ENCODE results near the gene APOA5. TPM values are rescaled to one million over a fixed set of nuclear protein-coding genes. Genes with fewer than 3 reads are reported as not detected.

APOA5 gene
- total and polyA plus RNA-seq, 2 of the 13 experiments (the other 11 are each of a cell fraction or from before 2014, with no cell fraction given), result 44.0 to 49.1 TPM

DNA sequence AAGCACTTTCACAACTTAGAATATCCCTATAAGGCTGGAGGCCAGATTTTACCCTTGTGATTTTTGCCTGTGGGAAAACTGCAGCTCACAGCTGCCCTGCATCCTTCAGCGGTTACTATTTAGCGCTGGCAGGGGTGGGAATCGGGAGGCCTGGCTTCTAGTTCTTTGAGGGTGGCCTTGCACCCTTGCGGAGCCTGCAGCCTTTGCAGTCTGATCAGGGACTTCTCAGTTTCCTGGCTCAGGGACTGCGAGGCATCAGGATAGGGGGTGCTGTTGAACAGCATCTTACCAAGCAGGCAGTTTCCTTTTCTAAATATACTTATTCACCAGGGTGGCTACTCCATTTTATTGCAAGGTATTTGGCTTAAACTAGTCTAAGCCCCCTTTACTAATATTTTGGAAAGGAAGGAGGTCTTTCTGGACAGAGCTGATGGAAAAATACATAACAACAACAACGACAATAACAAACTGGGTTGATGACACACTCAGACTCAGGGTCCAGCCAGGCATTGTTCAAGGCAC lies 48.6 kb upstream of the APOA5 start (continued):
- TF ChIP-seq SUZ12 (IDR thresholded peaks at IDR 0.05; ENCODE audit: low read depth, low read length) (no peak), ZKSCAN8 (CRISPR knock-in tag; IDR thresholded peaks at IDR 0.05; ENCODE audit: borderline replicate concordance) (no peak), HDAC1 (CRISPR knock-in tag; IDR thresholded peaks at IDR 0.05) (no peak), NR2C2 (CRISPR knock-in tag; IDR thresholded peaks at IDR 0.05; ENCODE audit: borderline replicate concordance) (0 out of 2 replicates have a peak, but pooled peaks have one; percentile 23), ZNF776 (CRISPR knock-in tag; IDR thresholded peaks at IDR 0.05) (no peak), SIX4 (CRISPR knock-in tag; IDR thresholded peaks at IDR 0.05) (no peak), ZNF557 (CRISPR knock-in tag; IDR thresholded peaks at IDR 0.05) (no peak), KDM2A (CRISPR knock-in tag; IDR thresholded peaks at IDR 0.05; ENCODE audit: borderline replicate concordance, low read depth) (peak; percentile 8; the same call in 1 of the 2 replicates), CEBPG (CRISPR knock-in tag; IDR thresholded peaks at IDR 0.05) (no peak), ZNF816 (CRISPR knock-in tag; IDR thresholded peaks at IDR 0.05; ENCODE audit: borderline replicate concordance) (peak; percentile 79; the same call in 1 of the 2 replicates), JUND (CRISPR knock-in tag; IDR thresholded peaks at IDR 0.05) (no peak), RAD51 (IDR thresholded peaks at IDR 0.05; ENCODE audit: borderline replicate concordance) (no peak), ZNF788 (CRISPR knock-in tag; IDR thresholded peaks at IDR 0.05; ENCODE audit: borderline replicate concordance) (no peak), ZBTB7B (CRISPR knock-in tag; IDR thresholded peaks at IDR 0.05) (no peak), HOXA3 (CRISPR knock-in tag; IDR thresholded peaks at IDR 0.05) (no peak), ZSCAN9 (CRISPR knock-in tag; IDR thresholded peaks at IDR 0.05; ENCODE audit: borderline replicate concordance) (no peak), MIER3 (CRISPR knock-in tag; IDR thresholded peaks at IDR 0.05; ENCODE audit: borderline replicate concordance) (no peak), SOX5 (CRISPR knock-in tag; IDR thresholded peaks at IDR 0.05; ENCODE audit: borderline replicate concordance) (peak; percentile 2; the same call in 1 of the 2 replicates), EZH2 (conservative IDR thresholded peaks at IDR 0.05; ENCODE audit: low read depth, low read length) (no peak)
- TF ChIP-seq, protein P1, sequence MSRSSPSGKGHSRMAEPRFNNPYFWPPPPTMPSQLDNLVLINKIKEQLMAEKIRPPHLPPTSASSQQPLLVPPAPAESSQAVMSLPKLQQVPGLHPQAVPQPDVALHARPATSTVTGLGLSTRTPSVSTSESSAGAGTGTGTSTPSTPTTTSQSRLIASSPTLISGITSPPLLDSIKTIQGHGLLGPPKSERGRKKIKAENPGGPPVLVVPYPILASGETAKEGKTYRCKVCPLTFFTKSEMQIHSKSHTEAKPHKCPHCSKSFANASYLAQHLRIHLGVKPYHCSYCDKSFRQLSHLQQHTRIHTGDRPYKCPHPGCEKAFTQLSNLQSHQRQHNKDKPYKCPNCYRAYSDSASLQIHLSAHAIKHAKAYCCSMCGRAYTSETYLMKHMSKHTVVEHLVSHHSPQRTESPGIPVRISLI (CRISPR knock-in tag; IDR thresholded peaks at IDR 0.05; ENCODE audit: borderline replicate concordance), result no peak
- TF ChIP-seq, protein P2, sequence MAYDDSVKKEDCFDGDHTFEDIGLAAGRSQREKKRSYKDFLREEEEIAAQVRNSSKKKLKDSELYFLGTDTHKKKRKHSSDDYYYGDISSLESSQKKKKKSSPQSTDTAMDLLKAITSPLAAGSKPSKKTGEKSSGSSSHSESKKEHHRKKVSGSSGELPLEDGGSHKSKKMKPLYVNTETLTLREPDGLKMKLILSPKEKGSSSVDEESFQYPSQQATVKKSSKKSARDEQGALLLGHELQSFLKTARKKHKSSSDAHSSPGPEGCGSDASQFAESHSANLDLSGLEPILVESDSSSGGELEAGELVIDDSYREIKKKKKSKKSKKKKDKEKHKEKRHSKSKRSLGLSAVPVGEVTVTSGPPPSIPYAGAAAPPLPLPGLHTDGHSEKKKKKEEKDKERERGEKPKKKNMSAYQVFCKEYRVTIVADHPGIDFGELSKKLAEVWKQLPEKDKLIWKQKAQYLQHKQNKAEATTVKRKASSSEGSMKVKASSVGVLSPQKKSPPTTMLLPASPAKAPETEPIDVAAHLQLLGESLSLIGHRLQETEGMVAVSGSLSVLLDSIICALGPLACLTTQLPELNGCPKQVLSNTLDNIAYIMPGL (CRISPR knock-in tag; IDR thresholded peaks at IDR 0.05; ENCODE audit: borderline replicate concordance in 1 of 2, low read depth in 1 of 2), result peak in 1 of 2 experiments; percentile 43; a peak in 1 of 4 replicates
- TF ChIP-seq, protein P3, sequence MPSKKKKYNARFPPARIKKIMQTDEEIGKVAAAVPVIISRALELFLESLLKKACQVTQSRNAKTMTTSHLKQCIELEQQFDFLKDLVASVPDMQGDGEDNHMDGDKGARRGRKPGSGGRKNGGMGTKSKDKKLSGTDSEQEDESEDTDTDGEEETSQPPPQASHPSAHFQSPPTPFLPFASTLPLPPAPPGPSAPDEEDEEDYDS (CRISPR knock-in tag; IDR thresholded peaks at IDR 0.05), result no peak
- TF ChIP-seq, protein P4, sequence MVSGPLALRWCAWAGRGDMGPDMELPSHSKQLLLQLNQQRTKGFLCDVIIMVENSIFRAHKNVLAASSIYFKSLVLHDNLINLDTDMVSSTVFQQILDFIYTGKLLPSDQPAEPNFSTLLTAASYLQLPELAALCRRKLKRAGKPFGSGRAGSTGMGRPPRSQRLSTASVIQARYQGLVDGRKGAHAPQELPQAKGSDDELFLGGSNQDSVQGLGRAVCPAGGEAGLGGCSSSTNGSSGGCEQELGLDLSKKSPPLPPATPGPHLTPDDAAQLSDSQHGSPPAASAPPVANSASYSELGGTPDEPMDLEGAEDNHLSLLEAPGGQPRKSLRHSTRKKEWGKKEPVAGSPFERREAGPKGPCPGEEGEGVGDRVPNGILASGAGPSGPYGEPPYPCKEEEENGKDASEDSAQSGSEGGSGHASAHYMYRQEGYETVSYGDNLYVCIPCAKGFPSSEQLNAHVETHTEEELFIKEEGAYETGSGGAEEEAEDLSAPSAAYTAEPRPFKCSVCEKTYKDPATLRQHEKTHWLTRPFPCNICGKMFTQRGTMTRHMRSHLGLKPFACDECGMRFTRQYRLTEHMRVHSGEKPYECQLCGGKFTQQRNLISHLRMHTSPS (CRISPR knock-in tag; IDR thresholded peaks at IDR 0.05; ENCODE audit: low read depth), result no peak

All from HepG2 (cell line).